ENCODE data around the gene XPO5. TPM values are rescaled to one million over a fixed set of nuclear protein-coding genes. Genes with fewer than 3 reads are reported as not detected.

XPO5 gene
- total and polyA plus RNA-seq, 9 of the 15 experiments (the other 6 are each of a cell fraction or from before 2014, with no cell fraction given), result 36.0 to 170 (median 99.1) TPM

DNA sequence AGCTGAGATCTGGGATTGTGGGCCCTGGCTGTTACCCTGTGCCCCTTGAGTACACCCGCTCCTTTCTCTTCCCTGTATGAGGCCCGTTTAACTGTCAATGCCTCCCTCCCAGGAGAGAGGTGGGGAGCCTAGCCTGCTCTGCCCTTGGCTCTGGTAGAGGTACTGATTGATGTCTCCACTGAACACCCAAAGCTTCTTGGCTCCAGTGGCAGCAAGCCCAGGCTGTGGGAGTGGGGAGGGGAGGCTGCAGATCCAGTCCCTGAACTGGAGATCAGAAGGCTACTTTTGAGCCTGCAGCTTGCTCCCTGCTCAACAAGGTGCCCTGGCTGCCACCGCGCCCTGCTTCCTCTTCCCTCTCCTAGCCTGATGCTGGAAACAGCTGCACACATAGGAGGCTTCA is 73.2 kb downstream of the XPO5 start:
- peaks cover 73% of the 10 kb centered on the region; the same call in 2 of the 3 replicates for H3K36me3 ChIP-seq (ENCODE audit: control insufficient read depth, insufficient read depth, low read length)
- in situ Hi-C loops (cut with MboI) (no loop called here), intact Hi-C loops (cut with micrococcal nuclease) (no loop called here)
- ATAC-seq (no peak), DNase-seq (ENCODE audit: extremely low read depth in 1 of 4, low spot score in 3 of 4) (no peak), FAIRE-seq (no peak)
- H3K9ac ChIP-seq (ENCODE audit: insufficient read depth in 1 of 2, low read depth in 2 of 2, low read length in 2 of 2), result no peak overlapping the region
- H3K4me1 ChIP-seq (replicated peaks in 1 of 2; ENCODE audit: control insufficient read depth in 2 of 2, insufficient read depth in 2 of 2, low read length in 2 of 2), result peaks cover 5 to 20% of the 10 kb centered on the region in 2 experiments; a peak in 4 of 5 replicates
- ChIA-PET POLR2A (interaction anchor here (0.8 to 2.2 kb wide), 3 partner anchors 8 to 22 kb away, joined by 3 to 10 read pairs (median 4); no protein-coding TSS in a partner anchor), CTCF (ENCODE audit: low intra/inter-chr PET ratio) (no interaction called here)
- H3K9me1 ChIP-seq (ENCODE audit: control insufficient read depth, insufficient read depth, low read length), result no peaks in the 10 kb centered on the region
- H3K27me3 ChIP-seq (ENCODE audit: control insufficient read depth in 2 of 2, insufficient read depth in 2 of 2, low read length in 2 of 2), result no peaks in the 10 kb centered on the region
- H4K20me1 ChIP-seq (replicated peaks; ENCODE audit: control insufficient read depth, insufficient read depth, low read length), result peaks cover 8% of the 10 kb centered on the region; the same call in 1 of the 2 replicates
- no peaks in the 10 kb centered on the region for H3K79me2 ChIP-seq (ENCODE audit: control insufficient read depth, insufficient read depth, low read length)
- H3K4me3 ChIP-seq, result no peak overlapping the region
- WGBS (ENCODE audit: insufficient coverage, low coverage, missing lambda C conversion rate), result 77% methylated on average over 4 of the region's 4 CpGs
- no peak overlapping the region for H3K27ac ChIP-seq (ENCODE audit: extremely low read depth, low read depth, low read length)
- H2AFZ ChIP-seq (ENCODE audit: low read depth, low read length), result no peak overlapping the region
- BruUV-seq (replicated peaks), result no TSS peak
- H3K4me2 ChIP-seq (ENCODE audit: insufficient read depth, low read length), result no peak overlapping the region
- no peaks in the 10 kb centered on the region for H3K9me3 ChIP-seq (replicated peaks; ENCODE audit: control insufficient read depth, insufficient read depth, low read depth, low read length)
- TF ChIP-seq FOXK1 (CRISPR knock-in tag; IDR thresholded peaks at IDR 0.05; ENCODE audit: borderline replicate concordance), result no peak
- TF ChIP-seq RBM34 (IDR thresholded peaks at IDR 0.05; ENCODE audit: borderline replicate concordance, insufficient read depth, low read length), result no peak
- TF ChIP-seq ESRRB (CRISPR knock-in tag; IDR thresholded peaks at IDR 0.05; ENCODE audit: borderline replicate concordance), result no peak
- no peak for TF ChIP-seq MEIS2 (IDR thresholded peaks at IDR 0.05; ENCODE audit: partially characterized antibody)
- TF ChIP-seq, protein P1, sequence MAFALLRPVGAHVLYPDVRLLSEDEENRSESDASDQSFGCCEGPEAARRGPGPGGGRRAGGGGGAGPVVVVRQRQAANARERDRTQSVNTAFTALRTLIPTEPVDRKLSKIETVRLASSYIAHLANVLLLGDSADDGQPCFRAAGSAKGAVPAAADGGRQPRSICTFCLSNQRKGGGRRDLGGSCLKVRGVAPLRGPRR (CRISPR knock-in tag; IDR thresholded peaks at IDR 0.05), result no peak
- TF ChIP-seq, protein P2, sequence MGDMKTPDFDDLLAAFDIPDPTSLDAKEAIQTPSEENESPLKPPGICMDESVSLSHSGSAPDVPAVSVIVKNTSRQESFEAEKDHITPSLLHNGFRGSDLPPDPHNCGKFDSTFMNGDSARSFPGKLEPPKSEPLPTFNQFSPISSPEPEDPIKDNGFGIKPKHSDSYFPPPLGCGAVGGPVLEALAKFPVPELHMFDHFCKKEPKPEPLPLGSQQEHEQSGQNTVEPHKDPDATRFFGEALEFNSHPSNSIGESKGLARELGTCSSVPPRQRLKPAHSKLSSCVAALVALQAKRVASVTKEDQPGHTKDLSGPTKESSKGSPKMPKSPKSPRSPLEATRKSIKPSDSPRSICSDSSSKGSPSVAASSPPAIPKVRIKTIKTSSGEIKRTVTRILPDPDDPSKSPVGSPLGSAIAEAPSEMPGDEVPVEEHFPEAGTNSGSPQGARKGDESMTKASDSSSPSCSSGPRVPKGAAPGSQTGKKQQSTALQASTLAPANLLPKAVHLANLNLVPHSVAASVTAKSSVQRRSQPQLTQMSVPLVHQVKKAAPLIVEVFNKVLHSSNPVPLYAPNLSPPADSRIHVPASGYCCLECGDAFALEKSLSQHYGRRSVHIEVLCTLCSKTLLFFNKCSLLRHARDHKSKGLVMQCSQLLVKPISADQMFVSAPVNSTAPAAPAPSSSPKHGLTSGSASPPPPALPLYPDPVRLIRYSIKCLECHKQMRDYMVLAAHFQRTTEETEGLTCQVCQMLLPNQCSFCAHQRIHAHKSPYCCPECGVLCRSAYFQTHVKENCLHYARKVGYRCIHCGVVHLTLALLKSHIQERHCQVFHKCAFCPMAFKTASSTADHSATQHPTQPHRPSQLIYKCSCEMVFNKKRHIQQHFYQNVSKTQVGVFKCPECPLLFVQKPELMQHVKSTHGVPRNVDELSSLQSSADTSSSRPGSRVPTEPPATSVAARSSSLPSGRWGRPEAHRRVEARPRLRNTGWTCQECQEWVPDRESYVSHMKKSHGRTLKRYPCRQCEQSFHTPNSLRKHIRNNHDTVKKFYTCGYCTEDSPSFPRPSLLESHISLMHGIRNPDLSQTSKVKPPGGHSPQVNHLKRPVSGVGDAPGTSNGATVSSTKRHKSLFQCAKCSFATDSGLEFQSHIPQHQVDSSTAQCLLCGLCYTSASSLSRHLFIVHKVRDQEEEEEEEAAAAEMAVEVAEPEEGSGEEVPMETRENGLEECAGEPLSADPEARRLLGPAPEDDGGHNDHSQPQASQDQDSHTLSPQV (IDR thresholded peaks at IDR 0.05), result no peak
- no peak for TF ChIP-seq HDAC3 (IDR thresholded peaks at IDR 0.05; ENCODE audit: borderline replicate concordance, partially characterized antibody)
- no peak for TF ChIP-seq ZFP30 (CRISPR knock-in tag; IDR thresholded peaks at IDR 0.05; ENCODE audit: borderline replicate concordance)
- no peak for TF ChIP-seq EGR1 (conservative IDR thresholded peaks at IDR 0.05)
- TF ChIP-seq ZNF445 (CRISPR knock-in tag; IDR thresholded peaks at IDR 0.05; ENCODE audit: low read depth), result no peak
- TF ChIP-seq, protein P3, sequence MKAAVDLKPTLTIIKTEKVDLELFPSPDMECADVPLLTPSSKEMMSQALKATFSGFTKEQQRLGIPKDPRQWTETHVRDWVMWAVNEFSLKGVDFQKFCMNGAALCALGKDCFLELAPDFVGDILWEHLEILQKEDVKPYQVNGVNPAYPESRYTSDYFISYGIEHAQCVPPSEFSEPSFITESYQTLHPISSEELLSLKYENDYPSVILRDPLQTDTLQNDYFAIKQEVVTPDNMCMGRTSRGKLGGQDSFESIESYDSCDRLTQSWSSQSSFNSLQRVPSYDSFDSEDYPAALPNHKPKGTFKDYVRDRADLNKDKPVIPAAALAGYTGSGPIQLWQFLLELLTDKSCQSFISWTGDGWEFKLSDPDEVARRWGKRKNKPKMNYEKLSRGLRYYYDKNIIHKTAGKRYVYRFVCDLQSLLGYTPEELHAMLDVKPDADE (conservative IDR thresholded peaks at IDR 0.05; ENCODE audit: control insufficient read depth, low read depth, low read length), result no peak
- TF ChIP-seq, protein P4, sequence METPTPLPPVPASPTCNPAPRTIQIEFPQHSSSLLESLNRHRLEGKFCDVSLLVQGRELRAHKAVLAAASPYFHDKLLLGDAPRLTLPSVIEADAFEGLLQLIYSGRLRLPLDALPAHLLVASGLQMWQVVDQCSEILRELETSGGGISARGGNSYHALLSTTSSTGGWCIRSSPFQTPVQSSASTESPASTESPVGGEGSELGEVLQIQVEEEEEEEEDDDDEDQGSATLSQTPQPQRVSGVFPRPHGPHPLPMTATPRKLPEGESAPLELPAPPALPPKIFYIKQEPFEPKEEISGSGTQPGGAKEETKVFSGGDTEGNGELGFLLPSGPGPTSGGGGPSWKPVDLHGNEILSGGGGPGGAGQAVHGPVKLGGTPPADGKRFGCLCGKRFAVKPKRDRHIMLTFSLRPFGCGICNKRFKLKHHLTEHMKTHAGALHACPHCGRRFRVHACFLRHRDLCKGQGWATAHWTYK (CRISPR knock-in tag; IDR thresholded peaks at IDR 0.05), result no peak
- TF ChIP-seq ZNF354B (CRISPR knock-in tag; IDR thresholded peaks at IDR 0.05), result no peak
- no peak for TF ChIP-seq CHD2 (IDR thresholded peaks at IDR 0.05; ENCODE audit: low read depth, low read length)
